Stimulated activated CD8-positive, alpha-beta memory T cell treated with anti-CD3 and anti-CD28 coated beads, Interleukin-4, amount 100 ng/mL, for 24 hours (primary cell): ENCODE data around the gene VEZF1.
A peak's percentile ranks its signal among the peaks of the same experiment; 100 is the strongest.

Experiments
- DNase-seq: peaks from one replicate; pipeline ENCODE4 v3.0.0-alpha.2; 2020; ENCODE audit warnings: low read depth

Gene VEZF1

GRCh38 chr17:57999496-58000017 lies 11.5 kb upstream of the VEZF1 start:
- DNase-seq: no peak

GRCh38 chr17:57999010-57999495 lies 11.0 kb upstream of the VEZF1 start:
- no peak for DNase-seq

GRCh38 chr17:57997085-57997809 lies 9.2 kb upstream of the VEZF1 start:
- no peak for DNase-seq

GRCh38 chr17:57995076-57995956 lies 7.3 kb upstream of the VEZF1 start:
- DNase-seq: peak; percentile 9

GRCh38 chr17:57994436-57994835 lies 6.4 kb upstream of the VEZF1 start:
- no peak for DNase-seq

GRCh38 chr17:57993471-57994365 lies 5.7 kb upstream of the VEZF1 start:
- DNase-seq: no peak

GRCh38 chr17:57991537-57991936 lies 3.5 kb upstream of the VEZF1 start:
- no peak for DNase-seq

GRCh38 chr17:57990037-57990436 lies 2.0 kb upstream of the VEZF1 start:
- no peak for DNase-seq

- DNase-seq: no peak
Observed at GRCh38 chr17:57988301-57989250, 522 bp upstream of the VEZF1 start.

GRCh38 chr17:57986841-57987580 lies 1.0 kb downstream of the VEZF1 start:
- DNase-seq: peak; percentile 26

- DNase-seq: no peak
Observed at GRCh38 chr17:57985675-57985974, 2.4 kb downstream of the VEZF1 start.

GRCh38 chr17:57984936-57985674 lies 2.9 kb downstream of the VEZF1 start:
- DNase-seq: no peak

GRCh38 chr17:57984261-57984890 lies 3.7 kb downstream of the VEZF1 start:
- no peak for DNase-seq

- DNase-seq: no peak
Observed at GRCh38 chr17:57983446-57983845, 4.6 kb downstream of the VEZF1 start.

GRCh38 chr17:57982452-57983170 lies 5.4 kb downstream of the VEZF1 start:
- no peak for DNase-seq

GRCh38 chr17:57980522-57980921 lies 7.5 kb downstream of the VEZF1 start:
- no peak for DNase-seq

- no peak for DNase-seq
Observed at GRCh38 chr17:57979076-57979475, 9.0 kb downstream of the VEZF1 start.

GRCh38 chr17:57976594-57976993 lies 11.5 kb downstream of the VEZF1 start:
- no peak for DNase-seq
